Adipose tissue (tissue), 3 donors: Measurements from ENCODE around the gene HDAC1. TPM values are rescaled to one million over a fixed set of nuclear protein-coding genes. Genes with fewer than 3 reads are reported as not detected.
"Not testable (repeated sequence)": the region's sequence is repeated elsewhere in the genome, so short reads cannot be mapped to it uniquely, and the experiment has no call there.

Experiments
- H3K27ac ChIP-seq: one replicate; pipeline ENCODE4 v1.5.1; 2013; ENCODE audit warnings: low read depth, low read length
- WGBS, 3 donors: extraction: QIAGEN DNeasy Blood & Tissue Kit; methylation state at CpG; one replicate each; pipeline ENCODE4 v1.1.7; 2013; 5-methylcytosine and 5-hydroxymethylcytosine counted together
- polyA plus RNA-seq, 3 donors: library from polyadenylated mRNA; stranded (reverse); fragments of 200-250 nt; gene quantifications; one replicate each; pipeline ENCODE4 v1.2.3, GENCODE V29; 2013
- donor health status: healthy with polysubstance abuse.
- donor health status: Bipolar disorder and iron deficiency.
- donor health status: healthy.

Gene HDAC1
- 10 to 100 TPM; 35.3 to 43.9 (median 42.1) TPM for polyA plus RNA-seq

DNA sequence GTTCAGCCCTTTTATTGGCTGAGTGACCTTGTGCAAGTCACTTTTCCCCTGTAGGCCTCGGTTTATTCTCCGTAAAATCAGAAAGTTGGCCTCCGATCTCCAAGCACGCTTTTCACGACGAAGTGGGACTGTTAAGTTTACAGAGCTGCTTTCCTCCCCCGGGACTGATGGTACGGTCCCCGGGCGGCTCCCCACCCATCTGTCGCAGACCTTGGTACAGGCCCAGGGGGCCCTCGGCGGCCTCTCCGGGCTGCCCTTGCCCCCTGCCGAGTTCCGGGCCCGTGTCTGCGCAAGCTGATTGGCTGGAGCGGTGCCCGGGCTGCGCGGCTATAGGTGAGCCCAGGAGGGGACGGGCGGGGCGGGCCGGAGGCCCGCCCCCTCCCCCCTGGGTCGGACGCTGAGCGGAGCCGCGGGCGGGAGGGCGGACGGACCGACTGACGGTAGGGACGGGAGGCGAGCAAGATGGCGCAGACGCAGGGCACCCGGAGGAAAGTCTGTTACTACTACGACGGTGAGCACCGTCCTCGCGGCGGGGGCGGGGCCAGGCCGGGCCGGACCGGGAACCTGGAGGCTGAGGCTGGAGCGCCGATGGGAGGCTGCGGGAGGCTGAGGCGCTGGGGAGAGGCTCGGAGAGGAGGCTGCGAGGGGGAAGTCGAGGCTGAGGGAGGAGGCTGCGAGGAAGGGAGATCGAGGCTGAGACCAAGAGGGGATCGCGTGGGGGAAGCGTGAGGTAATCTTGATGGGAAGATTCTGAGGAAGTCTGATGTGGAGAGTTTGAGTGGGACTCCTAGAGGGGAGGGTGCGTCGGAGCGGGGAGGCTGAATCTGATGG lies at the start of gene HDAC1:
TSS of gene HDAC1 (plus strand) at position 376 of the 831 bp plus-strand sequence. CDS start at position 463, 87 bp downstream.
- WGBS, 3 donors, result 0 to 1% (median 1%) methylated on average over 65 to 67 of the region's 67 CpGs
- H3K27ac ChIP-seq, result no peak within 1 kb of the TSS

DNA sequence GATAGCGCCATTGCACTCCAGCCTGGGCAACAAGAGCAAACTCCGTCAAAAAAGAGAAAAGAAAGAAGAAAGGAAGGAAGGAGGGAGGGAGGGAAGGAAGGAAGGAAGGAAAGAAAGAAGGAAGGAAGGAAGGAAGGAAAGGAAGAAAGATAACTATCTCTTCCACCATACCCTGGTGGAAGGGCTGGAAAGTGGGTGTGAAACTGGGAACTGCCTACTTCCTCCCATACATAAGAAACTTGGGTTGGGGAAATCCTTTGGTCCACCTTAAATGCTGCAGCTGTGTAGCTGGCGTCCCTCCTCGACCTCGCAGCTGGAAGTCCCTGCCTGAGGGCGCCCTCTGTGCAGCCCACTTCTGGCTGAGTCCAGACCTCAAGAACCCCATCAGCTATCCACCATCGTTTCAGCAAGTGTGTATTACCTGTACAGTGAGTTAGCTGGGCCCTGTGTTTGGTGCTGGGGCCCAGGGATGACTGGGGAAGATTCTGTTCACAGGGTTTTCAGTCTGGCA lies 49.5 kb upstream of the HDAC1 start:
- WGBS, 3 donors, result 24 to 44% (median 28%) methylated on average over 7 of the region's 7 CpGs

DNA sequence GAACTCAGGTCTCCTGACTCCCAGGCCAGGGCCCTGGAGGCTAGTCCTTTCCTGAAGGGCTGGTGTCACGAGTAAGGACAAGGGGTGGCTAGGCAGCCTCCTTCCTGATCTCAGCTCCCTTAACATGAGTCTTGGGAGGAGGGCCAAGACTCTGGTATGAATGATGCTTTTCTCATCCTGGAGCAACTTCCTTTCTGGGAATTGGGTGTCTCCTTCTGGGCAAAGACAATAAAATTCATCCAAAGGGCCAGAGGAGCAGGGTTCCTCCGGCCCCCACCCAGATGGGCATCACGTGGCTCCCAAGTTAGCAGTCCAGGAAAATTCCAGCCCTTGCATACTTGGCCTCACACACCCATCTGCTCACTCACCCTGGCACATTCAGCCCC lies 45.0 kb upstream of the HDAC1 start, which contains the start of gene FAM167B:
TSS of gene FAM167B (plus strand) at position 335 of the 386 bp plus-strand sequence. CDS start 200 bp downstream, outside the sequence.
- peak within 1 kb of the TSS; percentile 48 for H3K27ac ChIP-seq
- 38 to 78% (median 40%) methylated on average over 3 of the region's 3 CpGs for WGBS, 3 donors

More for the DNA sequence above, 49.5 kb upstream of the HDAC1 start:
- no peak overlapping the region for H3K27ac ChIP-seq

DNA sequence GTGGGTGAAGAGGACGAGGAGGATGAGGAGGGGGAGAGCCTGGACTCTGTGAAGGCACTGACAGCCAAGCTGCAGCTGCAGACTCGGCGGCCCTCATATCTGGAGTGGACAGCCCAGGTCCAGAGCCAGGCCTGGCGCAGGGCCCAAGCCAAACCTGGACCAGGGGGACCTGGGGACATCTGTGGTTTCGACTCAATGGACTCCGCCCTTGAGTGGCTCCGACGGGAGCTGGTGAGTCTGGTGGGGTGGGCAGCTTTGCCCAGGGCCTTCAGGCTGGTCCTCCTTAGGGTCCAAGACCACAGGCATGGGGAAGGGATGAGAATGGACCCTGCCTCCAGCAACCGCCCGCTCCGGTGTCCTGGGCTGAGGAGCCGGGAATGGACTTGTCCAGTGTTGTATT lies 44.4 kb upstream of the HDAC1 start:
- 70 to 74% (median 74%) methylated on average over 12 of the region's 12 CpGs for WGBS, 3 donors
- peak overlapping the region; percentile 48 for H3K27ac ChIP-seq

DNA sequence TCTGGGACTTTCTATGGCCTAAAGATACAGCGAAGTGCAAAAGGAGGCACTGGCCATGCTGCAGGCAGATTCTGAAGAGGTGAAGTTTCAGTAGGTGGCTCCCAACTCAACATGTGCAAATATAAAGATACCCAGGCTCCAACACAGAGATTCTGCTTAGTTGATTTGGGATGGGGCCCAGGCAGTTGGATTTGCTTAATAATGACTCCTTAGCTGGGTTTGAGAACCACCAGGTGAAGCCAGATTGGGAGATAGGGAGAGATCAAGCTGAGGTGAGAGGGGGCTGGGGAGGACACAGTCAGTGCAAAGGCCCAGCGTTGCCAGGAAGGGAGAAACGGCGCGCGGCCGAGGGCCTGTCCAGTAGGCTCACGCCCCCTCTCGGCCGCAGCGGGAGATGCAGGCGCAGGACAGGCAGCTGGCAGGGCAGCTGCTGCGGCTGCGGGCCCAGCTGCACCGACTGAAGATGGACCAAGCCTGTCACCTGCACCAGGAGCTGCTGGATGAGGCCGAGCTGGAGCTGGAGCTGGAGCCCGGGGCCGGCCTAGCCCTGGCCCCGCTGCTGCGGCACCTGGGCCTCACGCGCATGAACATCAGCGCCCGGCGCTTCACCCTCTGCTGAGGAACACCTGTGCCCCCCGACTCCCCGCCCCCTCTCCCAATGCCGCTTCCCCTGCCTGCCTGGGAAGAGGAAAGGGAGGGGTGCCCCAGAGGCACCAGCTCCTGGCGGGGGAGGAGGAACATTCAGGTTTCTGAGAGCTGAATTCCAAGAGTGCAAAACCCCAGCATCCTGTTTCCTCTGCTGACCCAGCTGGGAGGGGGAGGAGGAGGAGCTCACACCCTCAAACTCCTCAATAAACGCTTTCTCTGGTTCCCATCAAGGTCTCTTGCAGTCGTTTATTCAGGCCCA lies 43.6 kb upstream of the HDAC1 start:
- no peak overlapping the region for H3K27ac ChIP-seq
- 9 to 12% (median 10%) methylated on average over 31 of the region's 31 CpGs for WGBS, 3 donors

DNA sequence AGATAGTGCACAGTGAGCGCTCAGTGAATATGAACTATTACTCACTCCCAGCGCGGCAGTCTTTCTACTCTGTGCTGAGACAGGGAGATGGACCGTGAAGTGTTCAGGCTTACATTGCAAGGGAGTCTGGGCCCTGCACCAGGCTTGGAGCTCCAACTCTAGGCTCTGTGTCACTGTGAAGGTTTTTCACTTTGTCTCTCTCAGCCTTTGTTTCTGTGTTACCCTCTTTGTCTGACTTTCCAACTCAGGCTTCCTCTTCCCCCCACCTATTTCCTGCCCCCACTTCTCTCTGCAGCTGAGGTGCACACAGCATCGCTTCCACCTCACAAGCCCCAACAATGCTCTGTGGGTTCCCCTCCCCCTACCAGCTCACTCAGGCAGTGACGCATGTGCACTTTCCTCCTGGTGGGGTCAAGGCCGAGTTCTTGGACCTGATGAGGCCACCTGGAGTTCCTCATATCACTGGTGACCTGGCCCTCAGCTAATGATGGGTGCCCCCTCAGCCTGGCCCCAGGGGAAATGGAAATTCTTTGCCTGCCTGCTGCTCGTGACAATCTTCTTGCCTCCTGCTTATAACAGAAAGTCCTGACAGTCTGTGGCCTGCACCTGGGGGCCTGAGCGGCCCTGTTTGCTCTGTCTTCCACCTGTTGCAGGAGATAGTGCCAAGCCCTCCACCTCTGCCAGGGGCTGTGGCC lies 41.9 kb upstream of the HDAC1 start:
- WGBS, 3 donors, result 38 to 53% (median 42%) methylated on average over 9 of the region's 9 CpGs
- no peak overlapping the region for H3K27ac ChIP-seq

DNA sequence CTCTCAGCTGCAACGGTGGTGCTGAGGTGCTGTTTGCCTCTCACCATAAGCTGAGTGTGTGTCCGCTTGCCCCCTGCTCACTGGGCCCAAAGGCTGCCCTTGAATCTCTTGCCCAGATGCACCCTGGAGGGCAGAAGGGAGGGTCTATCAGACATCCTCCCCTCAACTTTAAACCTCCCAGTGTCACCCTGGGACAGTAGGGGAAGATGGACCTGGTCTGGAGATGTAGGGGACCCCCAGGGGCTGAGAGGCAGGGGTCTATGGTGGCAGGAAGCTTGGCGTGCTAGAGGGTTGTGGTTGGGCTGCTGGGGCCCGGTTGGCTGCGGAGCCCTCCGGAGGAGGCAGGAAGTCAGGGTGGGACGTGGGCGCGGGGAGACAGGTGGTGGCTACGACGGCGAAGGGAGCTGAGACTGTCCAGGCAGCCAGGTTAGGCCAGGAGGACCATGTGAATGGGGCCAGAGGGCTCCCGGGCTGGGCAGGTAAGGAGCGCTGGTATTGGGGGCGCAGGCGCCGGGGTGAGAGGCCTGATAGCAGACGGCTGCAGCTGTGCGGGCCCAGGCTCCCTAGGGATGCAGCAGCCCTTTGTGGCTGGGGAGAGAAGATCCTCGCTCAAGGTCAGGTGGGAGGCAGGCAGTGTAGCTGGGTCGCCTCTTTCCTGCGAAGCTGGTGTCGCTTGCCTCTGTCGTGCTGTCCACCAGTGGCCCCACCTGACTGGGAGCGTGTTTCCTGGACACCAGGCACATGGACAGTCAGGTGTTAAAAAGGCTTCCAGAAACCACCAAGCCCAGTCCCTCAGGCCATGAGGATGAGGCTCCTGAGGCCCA lies 40.8 kb upstream of the HDAC1 start, which contains the start of gene LCK:
TSS of gene LCK (plus strand) at position 373 of the 824 bp plus-strand sequence. CDS start 23,065 bp downstream, outside the sequence.
- no peak within 1 kb of the TSS for H3K27ac ChIP-seq
- WGBS, 3 donors, result 67 to 74% (median 71%) methylated on average over 24 to 25 of the region's 25 CpGs

DNA sequence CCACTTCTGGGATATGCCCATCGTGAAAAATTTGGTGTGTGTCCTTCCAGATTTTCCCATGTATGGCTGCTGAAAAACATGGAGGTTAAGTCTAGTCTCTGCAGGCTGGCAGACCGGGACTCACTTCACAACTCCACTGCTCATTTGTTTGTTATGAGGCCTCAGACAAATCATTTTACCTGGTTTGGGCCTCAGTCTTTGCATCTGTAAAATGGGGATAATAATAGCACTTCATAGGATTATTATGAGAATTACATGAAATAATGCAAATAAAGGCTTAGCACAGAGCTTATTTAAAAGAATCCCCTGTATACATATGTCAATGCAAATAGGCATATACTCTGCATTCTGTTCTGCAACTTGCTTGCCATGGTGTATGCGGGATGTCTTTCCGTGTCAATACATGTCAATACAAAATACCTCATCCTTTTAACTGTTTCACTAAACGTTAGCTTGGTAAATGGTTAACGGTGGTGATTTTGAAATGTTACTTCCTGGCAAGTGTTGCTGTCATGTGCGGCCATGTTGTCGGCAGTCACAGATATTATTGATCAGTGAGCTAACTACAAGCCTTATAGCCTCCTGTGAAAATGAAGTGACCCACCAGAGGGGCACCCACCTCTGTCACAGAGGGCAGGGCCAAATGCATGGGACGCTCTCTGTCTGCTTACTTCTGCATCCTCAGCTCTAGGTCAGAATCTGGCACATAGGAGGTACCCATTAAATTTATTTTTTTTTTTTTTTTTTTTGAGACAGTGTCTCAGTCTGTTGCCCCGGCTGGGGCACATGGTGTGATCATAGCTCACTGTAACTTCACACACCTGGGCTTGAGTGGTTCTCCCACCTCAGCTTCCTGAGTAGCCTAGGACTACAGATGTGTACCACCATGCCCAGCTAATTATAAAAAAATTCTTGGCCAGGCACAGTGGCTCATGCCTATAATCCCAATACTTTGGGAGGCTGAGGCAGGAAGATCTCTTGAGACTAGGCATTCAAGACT lies 36.5 kb upstream of the HDAC1 start:
- H3K27ac ChIP-seq, result no peak overlapping the region
- 65 to 78% (median 70%) methylated on average over 10 of the region's 10 CpGs for WGBS, 3 donors

DNA sequence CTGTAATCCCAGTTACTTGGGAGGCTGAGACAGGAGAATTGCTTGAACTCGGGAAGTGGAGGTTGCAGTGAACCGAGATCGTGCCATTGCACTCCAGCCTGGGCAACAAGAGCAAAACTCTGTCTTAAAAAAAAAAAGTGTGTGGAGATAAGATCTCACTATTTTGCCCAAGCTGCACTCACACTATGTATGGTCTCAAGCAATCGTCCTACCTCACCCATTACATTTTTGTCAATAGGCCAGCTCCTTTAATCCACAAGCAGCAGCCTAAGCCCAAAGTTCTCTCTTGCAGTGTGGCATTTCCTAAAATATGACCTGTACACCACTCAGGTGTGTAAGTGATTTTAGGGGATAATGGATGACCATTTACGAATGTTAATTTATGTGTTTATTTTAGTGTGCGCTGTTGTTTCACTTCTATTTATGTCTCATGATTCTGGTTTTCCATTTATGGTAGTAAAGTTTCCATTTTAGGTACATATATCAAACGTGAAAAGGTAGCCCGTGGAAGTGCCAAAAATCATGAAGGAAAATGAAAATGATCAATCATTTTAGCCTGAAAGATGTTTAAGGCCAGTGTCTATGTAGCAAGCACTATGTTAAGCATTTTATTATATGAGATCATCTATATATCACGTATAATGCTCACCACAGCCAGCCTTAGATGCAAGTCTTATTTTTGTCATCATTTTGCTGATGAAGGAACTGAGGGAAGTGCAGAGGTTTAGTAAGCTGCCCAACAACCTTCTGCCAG lies 35.2 kb upstream of the HDAC1 start:
- 78 to 80% (median 80%) methylated on average over 9 of the region's 9 CpGs for whole genome bisulfite sequencing, 3 donors
- H3K27ac ChIP-seq, result no peak overlapping the region

DNA sequence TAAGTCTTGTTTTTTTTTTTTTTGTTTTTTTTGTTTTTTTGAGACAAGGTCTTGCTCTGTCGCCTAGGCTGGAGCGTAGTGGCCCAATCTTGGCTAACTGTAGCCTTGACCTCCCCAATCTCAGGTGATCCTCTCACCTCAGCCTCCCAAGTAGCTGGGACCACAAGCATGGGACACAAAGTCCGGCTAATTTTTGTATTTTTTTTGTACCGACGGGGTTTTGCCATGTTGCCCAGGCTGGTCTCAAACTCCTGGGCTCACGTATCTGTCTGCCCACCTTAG lies 34.7 kb upstream of the HDAC1 start:
- no peak overlapping the region for H3K27ac ChIP-seq
- 88 to 97% (median 94%) methylated on average over 6 of the region's 6 CpGs for WGBS, 3 donors

DNA sequence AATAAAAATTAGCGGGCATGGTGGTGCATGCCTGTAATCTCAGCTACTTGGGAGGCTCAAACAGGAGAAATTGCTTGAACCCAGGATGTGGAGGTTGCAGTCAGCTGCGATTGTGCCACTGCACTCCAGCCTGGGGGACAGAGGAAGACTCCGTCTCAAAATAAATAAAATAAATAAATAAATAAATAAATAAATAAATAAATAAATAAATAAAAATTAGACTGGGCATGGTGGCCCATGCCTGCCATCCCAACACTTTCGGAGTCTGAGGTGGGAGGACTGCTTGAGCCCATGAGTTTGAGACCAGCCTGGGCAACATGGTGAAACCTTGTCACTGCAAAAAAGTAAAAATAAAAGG lies 28.7 kb upstream of the HDAC1 start:
- H3K27ac ChIP-seq, result not testable (repeated sequence)
- WGBS, 3 donors, result 93 to 97% (median 96%) methylated on average over 4 of the region's 4 CpGs

DNA sequence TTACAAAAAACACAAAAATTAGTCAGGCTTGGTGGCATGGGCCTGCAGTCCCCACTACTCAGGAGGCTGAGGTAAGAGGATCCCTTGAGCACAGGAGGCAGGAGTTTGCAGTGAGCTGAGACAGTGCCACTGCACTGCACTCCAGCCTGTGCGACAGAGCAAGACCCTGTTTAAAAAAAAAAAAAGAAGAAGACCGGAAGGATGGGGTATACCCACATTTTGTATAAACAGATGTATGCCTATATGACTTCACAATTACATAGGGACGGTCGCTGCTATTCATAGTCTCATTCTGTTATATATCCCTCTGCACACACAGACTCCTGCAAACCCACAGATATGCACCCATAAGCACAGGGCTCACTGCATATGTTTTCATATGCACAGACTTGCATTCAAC lies 28.1 kb upstream of the HDAC1 start:
- 83 to 91% (median 88%) methylated on average over 4 of the region's 4 CpGs for WGBS, 3 donors

DNA sequence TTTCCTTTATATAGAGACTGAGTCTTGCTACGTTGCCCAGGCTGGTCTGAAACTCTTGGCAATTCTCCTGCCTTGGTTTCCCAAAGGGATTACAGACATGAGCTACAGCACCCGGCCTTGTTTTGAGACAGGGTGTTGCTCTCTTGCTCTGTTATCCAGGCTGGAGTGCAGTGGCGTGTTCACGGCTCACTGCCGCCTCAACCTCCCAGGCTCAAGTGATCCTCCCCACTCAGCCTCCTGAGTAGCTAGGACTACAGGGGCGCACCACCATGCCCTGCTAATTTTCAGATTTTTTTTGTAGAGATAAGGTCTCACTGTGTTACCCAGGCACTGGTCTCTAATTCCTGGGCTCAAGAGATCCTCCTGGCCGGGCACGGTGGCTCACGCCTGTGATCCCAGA lies 26.0 kb upstream of the HDAC1 start:
- no peak overlapping the region for H3K27ac ChIP-seq
- WGBS, 3 donors, result 91 to 93% (median 92%) methylated on average over 9 of the region's 9 CpGs

More for the DNA sequence above, 28.1 kb upstream of the HDAC1 start:
- no peak overlapping the region for H3K27ac ChIP-seq

DNA sequence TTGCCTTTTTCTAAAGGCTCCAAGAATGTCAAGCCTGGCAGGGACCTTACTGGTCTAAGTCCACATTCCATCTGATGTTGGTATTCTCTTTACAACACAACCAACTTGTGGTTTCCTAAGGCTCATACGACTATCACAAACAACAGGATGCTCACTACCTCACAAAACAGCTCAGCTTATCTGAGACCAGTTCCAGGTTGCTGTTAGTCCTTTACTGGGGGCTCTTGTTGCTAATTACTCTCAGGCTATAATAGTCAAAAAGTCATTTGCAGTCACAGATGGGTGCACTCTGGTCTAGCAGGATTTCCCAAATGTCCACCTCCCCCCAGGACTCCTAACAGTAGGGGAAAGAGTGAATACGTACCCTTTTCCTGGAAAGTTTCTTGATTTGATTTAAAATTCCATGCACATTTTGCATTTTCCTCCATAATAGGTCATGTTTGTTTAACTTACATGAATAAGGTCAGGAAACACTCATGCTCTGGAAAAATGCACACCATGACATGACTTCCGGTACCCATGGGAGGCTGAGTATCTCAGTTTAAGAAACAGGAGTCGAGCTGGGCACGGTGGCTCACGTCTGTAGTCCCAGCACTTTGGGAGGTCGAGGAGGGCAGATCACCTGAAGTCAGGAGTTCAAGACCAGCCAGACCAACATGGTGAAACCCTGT lies 24.8 kb upstream of the HDAC1 start:
- H3K27ac ChIP-seq, result no peak overlapping the region
- WGBS, 3 donors, result 47 to 74% (median 56%) methylated on average over 7 of the region's 7 CpGs

DNA sequence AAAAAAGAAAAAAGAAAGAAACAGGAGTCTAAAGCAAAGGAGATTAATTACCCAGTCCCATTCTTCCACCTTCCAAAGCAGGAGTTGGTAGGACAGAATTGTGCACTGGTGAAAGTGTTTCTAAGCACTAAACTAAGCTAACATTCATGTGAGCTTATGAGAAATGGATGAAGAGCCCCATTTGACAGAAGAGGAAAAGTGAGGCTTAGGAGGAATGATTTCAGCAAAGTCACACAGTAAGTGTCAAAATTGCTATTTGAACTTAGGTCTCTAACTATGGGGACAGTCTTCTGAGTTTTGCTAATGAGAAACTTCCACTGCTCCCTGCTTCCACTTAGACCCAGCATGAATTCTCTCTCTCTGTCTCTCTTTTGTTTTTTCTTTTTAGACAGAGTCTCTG lies 22.1 kb upstream of the HDAC1 start:
- H3K27ac ChIP-seq, result no peak overlapping the region
